ENCODE data around the gene TMEM238L. TPM values are rescaled to one million over a fixed set of nuclear protein-coding genes. Genes with fewer than 3 reads are reported as not detected.
A peak's percentile ranks its signal among the peaks of the same experiment; 100 is the strongest.

TMEM238L gene
- total and polyA plus RNA-seq, 12 donors, result not detected

DNA sequence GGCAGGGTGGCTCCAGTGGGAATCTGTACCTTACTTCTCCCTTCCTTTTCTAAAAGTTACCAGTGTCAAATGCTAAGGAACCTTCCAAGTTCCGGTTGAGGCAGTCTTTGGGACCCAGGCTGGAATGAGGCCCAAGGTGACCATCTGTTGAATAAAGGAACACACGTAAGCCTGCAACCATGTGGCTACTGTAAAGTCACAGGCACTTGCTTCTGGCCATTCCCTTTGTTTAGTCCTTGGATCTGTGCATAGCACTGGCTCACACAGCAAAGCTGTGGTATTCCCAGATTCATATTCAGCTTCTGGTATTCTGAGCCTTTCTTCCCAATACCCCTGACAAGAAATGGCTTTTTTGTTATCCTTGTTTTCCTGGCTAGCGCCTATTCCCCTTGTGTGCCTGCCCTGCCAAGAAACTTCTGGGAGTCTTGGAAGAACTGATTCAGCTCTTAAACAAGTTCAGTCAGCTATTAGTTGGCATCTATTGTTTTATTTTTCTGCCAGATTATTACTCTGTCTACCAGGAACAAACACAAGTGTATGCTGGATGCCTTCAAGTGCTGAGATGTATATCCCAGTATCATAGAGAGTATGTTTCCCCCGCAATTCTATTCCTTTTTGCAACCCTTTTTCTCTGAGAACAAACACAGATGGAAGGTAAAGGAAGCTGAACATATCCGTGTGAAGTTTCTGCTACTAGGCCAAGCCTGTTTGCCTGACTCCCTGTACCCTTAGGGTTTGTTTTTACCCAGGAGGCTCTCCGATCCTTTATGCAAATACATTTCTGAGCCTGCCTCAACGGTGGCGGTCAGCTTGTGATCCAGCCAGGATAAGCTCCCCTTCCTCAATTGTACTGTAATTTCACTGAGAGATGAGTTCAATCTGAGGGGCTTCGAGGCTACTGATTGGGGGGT, 13.2 kb downstream of the TMEM238L start:
- H3K4me3 ChIP-seq, result no peak overlapping the region
- no peaks in the 10 kb centered on the region for H3K36me3 ChIP-seq
- H3K27ac ChIP-seq, result no peak overlapping the region
- 74 to 77% methylated on average over 9 of the region's 9 CpGs for WGBS, 2 donors
- peaks cover 0 to 13% (median 3%) of the 10 kb centered on the region in 9 donors for H3K4me1 ChIP-seq
- H3K9me3 ChIP-seq, result no peaks in the 10 kb centered on the region
- peak in 4 of 8 donors; percentile 25 to 56 (median 44) for ATAC-seq
- TF ChIP-seq, protein P1, sequence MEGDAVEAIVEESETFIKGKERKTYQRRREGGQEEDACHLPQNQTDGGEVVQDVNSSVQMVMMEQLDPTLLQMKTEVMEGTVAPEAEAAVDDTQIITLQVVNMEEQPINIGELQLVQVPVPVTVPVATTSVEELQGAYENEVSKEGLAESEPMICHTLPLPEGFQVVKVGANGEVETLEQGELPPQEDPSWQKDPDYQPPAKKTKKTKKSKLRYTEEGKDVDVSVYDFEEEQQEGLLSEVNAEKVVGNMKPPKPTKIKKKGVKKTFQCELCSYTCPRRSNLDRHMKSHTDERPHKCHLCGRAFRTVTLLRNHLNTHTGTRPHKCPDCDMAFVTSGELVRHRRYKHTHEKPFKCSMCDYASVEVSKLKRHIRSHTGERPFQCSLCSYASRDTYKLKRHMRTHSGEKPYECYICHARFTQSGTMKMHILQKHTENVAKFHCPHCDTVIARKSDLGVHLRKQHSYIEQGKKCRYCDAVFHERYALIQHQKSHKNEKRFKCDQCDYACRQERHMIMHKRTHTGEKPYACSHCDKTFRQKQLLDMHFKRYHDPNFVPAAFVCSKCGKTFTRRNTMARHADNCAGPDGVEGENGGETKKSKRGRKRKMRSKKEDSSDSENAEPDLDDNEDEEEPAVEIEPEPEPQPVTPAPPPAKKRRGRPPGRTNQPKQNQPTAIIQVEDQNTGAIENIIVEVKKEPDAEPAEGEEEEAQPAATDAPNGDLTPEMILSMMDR (IDR thresholded peaks at IDR 0.05), result no peak
- DNase-seq, result no peak
- H3K27me3 ChIP-seq, result no peaks in the 10 kb centered on the region
- intact Hi-C loops (cut with DNase I), result no loop called here

DNA sequence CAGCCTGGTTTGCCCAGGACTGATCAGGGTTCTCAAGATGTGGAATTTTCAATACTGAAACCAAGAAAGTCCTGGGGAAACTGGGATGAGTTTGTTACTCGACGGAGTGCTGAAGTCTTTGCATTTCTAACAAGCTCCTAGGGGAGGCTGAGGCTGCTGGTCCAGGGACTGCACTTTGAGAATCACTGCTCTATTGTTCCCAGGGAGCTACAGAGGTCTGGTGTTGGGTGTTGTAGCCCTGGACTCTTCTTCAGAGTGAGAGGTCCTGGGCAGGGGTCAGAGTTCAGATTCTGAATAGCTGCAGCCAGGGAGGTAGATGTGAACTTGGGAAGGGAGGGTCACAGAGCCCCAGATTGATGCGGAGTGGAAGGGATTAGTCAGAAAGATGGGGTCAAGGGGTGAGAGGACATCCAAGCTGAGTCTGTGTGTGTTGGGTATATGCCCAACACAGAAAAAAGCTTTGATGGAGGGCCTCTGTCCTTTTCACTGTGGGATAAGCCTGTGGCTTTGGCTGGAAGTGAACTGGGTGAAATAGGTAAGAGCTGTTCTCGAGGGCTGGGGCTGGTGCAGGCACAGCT, 14.1 kb downstream of the TMEM238L start:
- intact Hi-C loops (cut with DNase I), result no loop called here
- TF ChIP-seq, protein P1 (IDR thresholded peaks at IDR 0.05), result no peak
- WGBS, 2 donors, result 72 to 80% methylated on average over 4 of the region's 4 CpGs
- no peaks in the 10 kb centered on the region for H3K27me3 ChIP-seq
- DNase-seq, result no peak
- peaks cover 0 to 13% (median 3%) of the 10 kb centered on the region in 9 donors for H3K4me1 ChIP-seq
- ATAC-seq, result no peak
- H3K27ac ChIP-seq, result no peak overlapping the region
- H3K4me3 ChIP-seq, result no peak overlapping the region
- H3K36me3 ChIP-seq, result no peaks in the 10 kb centered on the region
- no peaks in the 10 kb centered on the region for H3K9me3 ChIP-seq

DNA sequence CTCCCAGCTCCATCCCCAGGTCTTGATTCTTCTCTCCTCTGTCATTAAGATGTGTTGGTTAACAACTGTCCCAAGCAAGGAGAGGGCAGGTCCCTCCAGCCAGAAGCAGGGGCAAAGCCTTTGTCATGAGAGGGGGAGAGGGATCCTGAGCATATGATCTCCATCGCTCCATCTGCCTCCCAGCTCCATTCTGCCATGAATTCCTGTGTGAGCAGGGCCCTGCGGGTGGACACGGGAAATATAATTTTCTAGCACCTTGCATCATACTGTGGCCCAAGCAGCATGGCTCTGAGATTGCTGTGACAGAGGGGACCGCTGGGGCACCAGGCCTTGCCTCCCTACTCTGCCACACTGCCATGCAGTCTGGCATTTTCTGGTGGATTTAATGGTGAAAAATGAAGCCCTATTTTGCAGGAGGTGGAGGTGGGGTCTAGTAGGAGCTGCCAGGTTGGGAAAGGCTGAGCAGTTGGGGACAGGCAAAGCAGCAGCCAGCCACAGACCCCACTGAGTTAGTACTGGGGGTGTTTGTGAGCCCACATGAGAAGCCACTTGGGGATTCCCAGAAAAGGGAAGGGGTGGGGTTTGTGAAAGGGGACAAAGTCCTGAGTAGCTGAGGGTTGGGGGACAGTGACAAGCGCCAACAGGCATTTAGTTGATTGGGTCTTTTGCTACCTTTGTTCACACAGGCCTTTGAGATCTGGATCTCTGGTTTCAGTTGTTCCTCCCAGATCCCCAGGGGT, 16.4 kb downstream of the TMEM238L start:
- Histone ChIP-seq H3K4me3 (no peak overlapping the region), H3K36me3 (no peaks in the 10 kb centered on the region), H3K27me3 (no peaks in the 10 kb centered on the region), H3K27ac (no peak overlapping the region), H3K9me3 (peaks cover 0 to 9% (median 0%) of the 10 kb centered on the region in 11 donors), H3K4me1 (peaks cover 0 to 13% (median 3%) of the 10 kb centered on the region in 9 donors)
- 91 to 92% methylated on average over 5 of the region's 5 CpGs for WGBS, 2 donors
- ATAC-seq (no peak), DNase-seq (no peak)
- intact Hi-C loops (cut with DNase I), result no loop called here
- TF ChIP-seq, protein P1 (IDR thresholded peaks at IDR 0.05), result no peak

DNA sequence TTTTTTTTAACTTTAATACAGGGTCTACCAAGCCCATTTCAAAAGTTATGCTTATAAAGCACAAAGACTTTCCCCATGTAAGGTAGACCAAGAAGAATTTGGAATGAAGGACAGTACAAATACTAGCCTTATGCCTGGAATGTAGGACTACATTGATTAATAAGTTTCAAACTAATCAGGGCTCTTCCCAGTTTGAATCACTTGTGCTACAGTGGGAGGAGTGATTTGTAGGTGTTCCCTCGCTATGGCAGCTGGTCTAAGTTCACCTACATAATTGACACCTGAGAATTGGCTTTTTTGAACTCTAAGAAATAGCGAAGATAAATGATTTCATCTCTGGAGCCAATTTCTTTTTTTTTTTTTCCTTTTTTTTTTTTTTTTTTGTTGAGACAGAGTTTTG, 18.6 kb downstream of the TMEM238L start:
- no peak overlapping the region for H3K27ac ChIP-seq
- H3K4me1 ChIP-seq, result peaks cover 0 to 7% (median under 1%) of the 10 kb centered on the region in 9 donors
- DNase-seq, result no peak
- H3K27me3 ChIP-seq, result no peaks in the 10 kb centered on the region
- TF ChIP-seq, protein P1 (IDR thresholded peaks at IDR 0.05), result no peak
- WGBS, 2 donors, result 91 to 95% methylated on average over 2 of the region's 2 CpGs
- H3K4me3 ChIP-seq, result no peak overlapping the region
- H3K9me3 ChIP-seq, result peaks cover 0 to 24% (median 0%) of the 10 kb centered on the region in 11 donors
- intact Hi-C loops (cut with DNase I), result no loop called here
- H3K36me3 ChIP-seq, result no peaks in the 10 kb centered on the region
- ATAC-seq, result no peak
